Measurements from ENCODE around the gene HDX.

The HDX gene

DNA sequence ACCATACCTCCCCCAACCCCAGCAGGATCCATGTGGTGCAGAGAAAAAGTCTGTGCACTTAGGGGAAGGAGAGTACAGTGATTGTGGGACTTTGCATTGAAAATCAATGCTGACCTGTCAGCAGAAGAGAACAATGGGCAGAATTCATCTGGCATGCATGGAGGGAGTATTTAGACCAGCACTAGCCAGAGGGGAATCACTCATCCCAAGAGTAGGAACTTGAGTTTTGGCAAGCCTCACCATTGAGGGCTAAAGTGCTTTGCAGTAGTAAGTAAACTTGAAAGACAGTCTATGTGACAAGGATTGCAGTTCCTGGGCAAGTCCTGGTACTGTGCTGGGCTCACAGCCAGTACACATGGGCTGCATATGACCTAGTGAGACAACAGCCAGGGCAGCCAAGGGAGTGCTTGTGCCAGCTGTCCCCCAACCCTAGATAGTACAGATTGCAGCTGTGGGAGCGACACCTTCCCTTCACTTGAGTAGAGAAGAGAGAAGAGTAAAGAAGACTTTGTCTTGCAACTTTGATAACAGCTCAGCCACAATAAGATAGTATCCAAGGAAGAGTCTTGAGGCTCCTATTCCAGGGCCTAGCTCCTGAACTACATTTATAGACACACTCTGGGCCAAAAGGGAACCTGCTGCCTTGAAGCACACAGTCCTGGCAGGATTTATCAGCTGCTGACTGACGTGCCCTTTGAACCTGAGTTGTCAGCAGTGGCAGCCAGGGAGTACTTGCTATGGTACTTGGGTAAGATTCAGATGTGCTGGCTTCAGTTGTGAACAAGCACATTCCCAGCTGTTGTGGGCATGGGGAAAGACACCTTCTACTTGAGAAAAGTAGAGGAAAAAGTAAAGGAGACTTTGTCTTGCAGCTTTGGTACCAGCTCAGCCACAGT, 48.7 kb downstream of the HDX start:
- Histone ChIP-seq H3K27ac (no peak overlapping the region), H3K4me3 (ENCODE audit: low read depth, low read length) (no peak overlapping the region), H3K36me3 (no peaks in the 10 kb centered on the region), H3K27me3 (ENCODE audit: insufficient read depth, low read depth, severe bottlenecking) (no peaks in the 10 kb centered on the region), H3K9me3 (ENCODE audit: severe bottlenecking) (no peaks in the 10 kb centered on the region)
- no peak for DNase-seq
- TF ChIP-seq CTCF (IDR thresholded peaks at IDR 0.05; ENCODE audit: low read depth, low read length), result no peak

DNA sequence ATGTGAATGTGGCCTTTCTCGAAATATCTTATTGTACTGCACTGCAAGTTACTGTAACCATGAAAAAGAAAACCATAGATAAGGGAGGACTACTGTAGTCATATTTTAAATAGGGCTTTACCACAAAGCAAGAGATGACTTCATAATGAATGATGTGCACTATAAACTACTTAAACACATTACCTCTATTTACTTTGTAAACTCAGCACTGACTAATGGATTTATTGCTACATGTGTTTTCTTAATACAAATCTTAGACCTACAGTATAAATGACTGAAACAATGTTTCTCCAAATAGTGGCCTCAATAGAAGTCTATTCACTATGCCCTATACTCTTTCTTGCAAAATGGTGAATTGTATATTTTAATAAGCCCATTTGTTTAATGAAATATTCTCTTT, 61.1 kb downstream of the HDX start:
- TF ChIP-seq CTCF (IDR thresholded peaks at IDR 0.05; ENCODE audit: low read depth, low read length), result no peak
- no peak for DNase-seq
- Histone ChIP-seq H3K9me3 (ENCODE audit: severe bottlenecking) (no peaks in the 10 kb centered on the region), H3K36me3 (no peaks in the 10 kb centered on the region), H3K27ac (no peak overlapping the region), H3K27me3 (ENCODE audit: insufficient read depth, low read depth, severe bottlenecking) (no peaks in the 10 kb centered on the region), H3K4me3 (ENCODE audit: low read depth, low read length) (no peak overlapping the region)

- DNase-seq, result no peak
- Histone ChIP-seq H3K27me3 (ENCODE audit: insufficient read depth, low read depth, severe bottlenecking) (no peaks in the 10 kb centered on the region), H3K36me3 (no peaks in the 10 kb centered on the region), H3K9me3 (ENCODE audit: severe bottlenecking) (no peaks in the 10 kb centered on the region), H3K27ac (no peak overlapping the region), H3K4me3 (ENCODE audit: low read depth, low read length) (no peak overlapping the region)
- TF ChIP-seq CTCF (IDR thresholded peaks at IDR 0.05; ENCODE audit: low read depth, low read length), result no peak
Observed at GRCh38 chrX:84415140-84415539, 87.1 kb downstream of the HDX start.

DNA sequence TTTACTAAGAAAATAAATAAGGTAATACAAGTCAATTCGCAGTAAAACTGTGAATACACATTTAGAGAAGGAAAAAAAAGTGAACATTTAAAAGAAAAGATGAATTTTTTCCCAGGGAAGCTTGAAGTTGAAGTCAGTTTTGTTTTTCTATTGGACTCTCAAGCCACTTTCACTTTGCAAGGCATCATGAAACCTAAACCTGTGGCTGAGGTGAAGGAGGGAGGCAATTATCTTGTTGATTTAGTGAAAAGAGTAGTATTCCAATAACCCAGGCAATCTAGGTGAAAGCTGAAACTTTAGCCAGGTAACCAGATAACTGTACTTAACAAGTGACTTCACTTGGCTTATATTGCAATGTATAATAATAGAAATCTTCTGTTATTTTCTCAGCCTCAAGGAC, 138.6 kb downstream of the HDX start:
- DNase-seq, result no peak
- Histone ChIP-seq H3K9me3 (ENCODE audit: severe bottlenecking) (no peaks in the 10 kb centered on the region), H3K4me3 (ENCODE audit: low read depth, low read length) (no peak overlapping the region), H3K27ac (no peak overlapping the region), H3K27me3 (ENCODE audit: insufficient read depth, low read depth, severe bottlenecking) (no peaks in the 10 kb centered on the region), H3K36me3 (no peaks in the 10 kb centered on the region)
- TF ChIP-seq CTCF (IDR thresholded peaks at IDR 0.05; ENCODE audit: low read depth, low read length), result no peak

GRCh38 chrX:84363051-84363450, 139.2 kb downstream of the HDX start:
- DNase-seq, result no peak
- Histone ChIP-seq H3K27me3 (ENCODE audit: insufficient read depth, low read depth, severe bottlenecking) (no peaks in the 10 kb centered on the region), H3K27ac (no peak overlapping the region), H3K9me3 (ENCODE audit: severe bottlenecking) (no peaks in the 10 kb centered on the region), H3K4me3 (ENCODE audit: low read depth, low read length) (no peak overlapping the region), H3K36me3 (no peaks in the 10 kb centered on the region)
- no peak for TF ChIP-seq CTCF (IDR thresholded peaks at IDR 0.05; ENCODE audit: low read depth, low read length)

All from WERI-Rb-1 (cell line).